Left renal pelvis (tissue), 4 donors: ENCODE data around the gene SLC14A1. TPM values are rescaled to one million over a fixed set of nuclear protein-coding genes. Genes with fewer than 3 reads are reported as not detected.
"Not testable (repeated sequence)": the region's sequence is repeated elsewhere in the genome, so short reads cannot be mapped to it uniquely, and the experiment has no call there.

ENCODE experiments used
- DNase-seq, 4 donors: peaks; one replicate each; pipeline ENCODE4 v3.0.0-alpha.2; 2013; ENCODE audit warnings: low read depth in 4 of 4, low spot score in 3 of 4
- polyA plus RNA-seq, 4 donors: library from polyadenylated mRNA; unstranded; fragments of 120-200 nt; gene quantifications; one replicate each; pipeline ENCODE4 v1.2.1, GENCODE V29; 2013; ENCODE audit not compliant: insufficient read length in 4 of 4

The SLC14A1 gene
- polyA plus RNA-seq, 4 donors = 4.3 to 9.9 (median 4.7) TPM

- no peak for DNase-seq
Measured at GRCh38 chr18:45753286-45753685, 29.3 kb downstream of the SLC14A1 start.

- peak in 3 of 4 donors; percentile 40 to 62 (median 49) for DNase-seq
Measured at GRCh38 chr18:45755934-45756333, 32.0 kb downstream of the SLC14A1 start.

DNA sequence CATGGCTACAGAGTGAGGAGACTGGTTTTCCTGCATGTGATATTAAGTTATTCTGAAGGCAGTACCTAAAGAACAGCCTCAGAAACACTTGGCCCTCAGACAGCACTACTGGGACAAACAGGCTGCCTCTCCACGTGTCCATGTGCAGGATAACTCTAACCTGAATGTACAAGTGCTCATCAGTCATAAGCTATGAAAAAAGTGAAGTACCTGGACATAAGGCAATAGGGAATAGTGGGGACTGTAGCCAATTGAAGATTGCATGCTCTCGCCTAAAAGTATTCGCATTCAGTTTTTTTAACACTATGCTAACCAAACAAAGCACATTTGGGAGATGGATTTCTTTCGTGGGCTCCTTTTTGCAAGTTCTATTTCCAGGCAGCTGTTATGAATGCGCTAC lies 33.0 kb downstream of the SLC14A1 start:
- DNase-seq = no peak

- not testable (repeated sequence) for DNase-seq
Measured at GRCh38 chr18:45757644-45758043, 33.7 kb downstream of the SLC14A1 start.

GRCh38 chr18:45760462-45761036 lies 36.6 kb downstream of the SLC14A1 start:
- DNase-seq = peak in 1 of 4 donors; percentile 48

DNA sequence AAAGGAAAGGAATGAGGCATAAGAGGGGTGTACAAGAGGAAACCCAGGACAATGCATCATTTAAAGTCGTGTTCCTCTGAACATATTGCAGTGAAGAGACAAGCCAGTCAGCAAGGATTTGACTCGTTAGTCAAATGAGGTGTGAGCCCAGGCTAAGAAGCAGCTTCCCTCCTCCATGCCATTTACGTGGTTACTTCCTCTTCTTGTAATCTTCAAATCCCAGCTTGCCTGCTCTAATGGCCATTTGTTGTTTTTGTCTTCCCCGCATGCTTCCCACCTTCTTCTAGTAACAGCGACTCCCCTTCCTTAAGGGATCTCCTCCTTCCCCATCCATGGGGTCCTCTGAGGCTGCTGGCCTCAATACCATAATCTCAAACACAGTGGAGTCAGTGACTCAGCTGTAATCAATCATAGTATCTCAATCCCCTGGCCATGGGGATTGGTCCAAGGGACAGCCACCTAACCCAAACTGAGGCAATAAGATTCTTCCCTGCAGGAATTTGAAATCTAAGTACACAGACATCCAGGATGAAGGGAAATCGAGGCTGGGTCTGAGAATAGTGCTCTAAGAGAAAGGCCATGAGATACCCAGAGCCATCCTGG lies 37.6 kb downstream of the SLC14A1 start:
- DNase-seq = no peak

DNA sequence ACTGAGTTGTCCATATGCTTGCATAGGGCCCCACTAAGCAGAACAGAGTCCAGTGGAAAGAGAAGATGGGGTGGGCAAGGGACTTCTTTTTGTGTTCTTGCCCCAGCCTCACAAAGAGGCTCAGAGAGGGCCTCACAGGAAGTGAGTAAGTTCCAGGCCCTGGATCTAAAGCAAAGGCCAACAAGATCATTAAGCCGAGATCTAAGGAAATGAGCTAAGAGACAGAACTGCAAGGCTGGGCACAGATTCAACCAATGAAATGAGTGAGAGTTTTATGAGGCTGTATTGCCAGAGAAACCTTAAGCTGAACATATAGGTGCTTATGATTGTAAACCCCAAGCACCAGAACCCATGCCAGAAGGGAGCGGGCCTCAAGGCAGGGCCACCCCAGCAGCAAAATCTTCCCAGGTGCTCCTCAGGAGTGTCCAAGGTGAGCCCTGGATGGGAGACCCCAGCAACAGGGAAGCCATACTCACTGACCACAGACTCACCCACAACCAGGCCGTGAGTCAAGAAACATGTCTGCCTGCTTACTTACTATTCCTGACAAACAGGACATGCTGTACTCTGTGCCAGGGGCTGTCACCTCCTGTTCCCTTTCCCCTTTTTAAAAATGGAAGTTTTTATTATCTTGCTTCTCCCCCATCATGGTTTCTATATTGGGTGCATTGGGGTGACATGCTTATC lies 40.2 kb downstream of the SLC14A1 start:
- DNase-seq = no peak

DNA sequence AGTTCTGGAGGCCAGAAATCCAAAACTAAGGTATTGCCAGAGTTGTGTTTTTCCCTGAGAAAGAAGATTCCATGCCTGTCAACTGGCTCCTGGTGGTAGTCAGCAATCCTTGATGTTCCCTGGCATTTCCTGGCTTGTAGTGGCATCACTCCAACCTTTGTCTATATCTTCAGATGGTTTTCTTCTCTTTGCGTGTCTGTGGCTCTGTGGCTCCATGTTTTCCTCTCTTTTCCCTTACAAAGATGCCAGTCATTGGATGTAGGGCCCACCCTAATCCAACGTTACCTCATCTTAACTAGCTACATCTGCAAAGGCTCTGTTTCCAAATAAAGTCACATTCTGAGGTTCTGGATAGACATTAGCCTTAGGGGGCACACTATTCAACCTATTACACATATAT lies 41.8 kb downstream of the SLC14A1 start:
- no peak for DNase-seq

DNA sequence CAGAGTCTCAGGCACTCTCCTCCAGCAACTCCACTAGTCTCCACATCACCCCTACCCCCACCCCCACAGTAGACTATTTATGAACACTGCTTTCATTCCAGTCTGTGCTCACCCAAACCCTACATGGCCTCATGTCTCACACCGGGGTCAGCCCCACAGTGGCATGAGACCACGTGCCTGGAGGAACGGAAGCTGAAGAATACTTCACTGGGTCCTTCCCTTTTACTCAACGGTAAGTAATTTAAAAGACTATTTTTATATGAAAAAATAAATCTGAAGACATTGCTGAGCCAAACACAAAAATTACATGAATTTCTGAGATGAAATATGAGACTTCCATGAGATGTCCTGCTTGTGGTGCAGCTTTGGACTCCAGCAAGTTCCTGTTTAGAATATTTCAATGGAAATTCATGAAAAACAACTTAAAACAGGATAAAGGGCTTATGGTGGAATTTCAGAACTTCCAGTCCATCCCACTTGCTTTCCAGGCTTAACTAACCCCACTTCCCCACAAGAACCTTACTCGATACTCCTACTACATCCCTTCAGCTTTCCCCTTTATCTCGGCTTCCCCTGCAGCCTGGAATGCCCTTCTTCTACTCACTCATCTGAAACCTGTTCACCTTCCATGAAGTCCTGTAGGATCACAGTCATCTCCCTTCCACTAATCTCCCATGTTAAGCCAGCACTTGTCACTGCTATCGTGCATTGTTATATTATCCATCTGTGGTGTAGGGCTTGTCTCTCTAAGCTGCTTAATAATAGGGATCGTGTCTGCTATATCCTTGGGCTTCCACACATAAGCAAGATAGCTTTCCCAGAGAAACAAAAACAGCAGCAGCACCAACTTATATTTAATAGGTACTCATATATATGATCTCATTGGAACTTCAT lies 47.9 kb downstream of the SLC14A1 start:
- no peak for DNase-seq

DNA sequence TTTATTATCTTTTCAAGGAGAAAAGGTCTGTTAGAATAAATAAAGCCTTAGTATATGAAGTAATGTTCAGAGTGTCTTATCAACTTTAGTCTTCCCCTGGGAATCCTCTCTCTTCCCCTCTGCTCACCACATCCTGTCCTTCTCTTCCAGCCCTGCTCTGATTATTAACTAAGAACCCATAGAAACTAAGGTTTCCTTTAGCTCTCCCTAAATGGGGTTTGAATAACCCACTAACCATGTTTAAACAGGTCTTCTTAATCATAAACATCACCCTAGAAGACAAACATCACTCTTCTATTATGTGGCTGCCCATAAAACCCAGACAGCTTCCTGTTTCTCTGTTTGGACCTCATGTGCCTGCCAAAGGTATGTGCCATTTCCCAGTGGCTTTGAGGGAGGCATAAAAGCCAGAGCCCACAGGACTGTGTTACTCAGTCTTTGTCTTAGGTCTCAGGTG lies 50.1 kb downstream of the SLC14A1 start:
- no peak for DNase-seq

- DNase-seq = peak; percentile 61 to 77 (median 70)
Measured at GRCh38 chr18:45775241-45775676, 51.3 kb downstream of the SLC14A1 start.

GRCh38 chr18:45775743-45776142 lies 51.8 kb downstream of the SLC14A1 start:
- no peak for DNase-seq

GRCh38 chr18:45777393-45777792 lies 53.4 kb downstream of the SLC14A1 start:
- DNase-seq = no peak

DNA sequence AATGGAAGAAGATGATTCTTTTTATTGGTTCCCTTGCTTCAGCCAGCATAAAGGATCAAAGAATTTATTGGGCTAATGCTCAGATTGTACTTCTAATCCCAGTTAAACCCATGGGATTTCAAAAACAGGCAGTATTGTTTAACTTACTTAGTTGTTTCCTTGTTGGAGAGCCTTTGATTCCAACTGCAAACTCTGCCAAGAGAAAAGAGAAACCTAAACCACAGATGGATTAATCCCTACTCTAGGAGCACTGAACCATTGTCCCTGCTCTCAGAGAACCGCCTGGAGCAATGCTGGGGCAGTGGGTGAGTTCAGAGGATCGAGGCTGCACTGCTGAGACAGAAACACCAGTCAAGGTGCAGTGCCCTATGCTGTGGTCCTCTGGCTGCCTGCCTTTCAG lies 56.6 kb downstream of the SLC14A1 start:
- DNase-seq = no peak

- DNase-seq = no peak
Measured at GRCh38 chr18:45782662-45783061, 58.7 kb downstream of the SLC14A1 start.

GRCh38 chr18:45783097-45784075 lies 59.4 kb downstream of the SLC14A1 start:
- DNase-seq = no peak

DNA sequence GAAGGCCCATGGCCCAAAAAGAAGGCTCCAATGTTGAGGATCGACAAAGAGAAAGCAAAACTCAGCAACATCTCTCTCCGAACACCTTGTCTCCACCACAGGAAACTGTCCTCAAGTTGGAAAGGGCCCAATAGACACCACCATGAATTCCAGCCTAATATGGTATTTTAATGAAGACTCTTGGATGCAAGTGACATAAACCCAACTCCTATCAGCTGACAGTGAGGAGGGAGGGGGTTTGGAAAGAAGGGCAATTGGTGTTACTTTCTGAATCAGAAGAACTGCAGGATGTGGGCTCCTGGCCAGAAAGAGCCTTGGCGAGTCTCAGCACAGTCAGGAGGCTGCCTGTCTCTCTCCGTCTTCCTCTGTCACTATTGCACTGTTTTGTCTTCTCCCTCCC lies 61.2 kb downstream of the SLC14A1 start:
- DNase-seq = no peak

DNA sequence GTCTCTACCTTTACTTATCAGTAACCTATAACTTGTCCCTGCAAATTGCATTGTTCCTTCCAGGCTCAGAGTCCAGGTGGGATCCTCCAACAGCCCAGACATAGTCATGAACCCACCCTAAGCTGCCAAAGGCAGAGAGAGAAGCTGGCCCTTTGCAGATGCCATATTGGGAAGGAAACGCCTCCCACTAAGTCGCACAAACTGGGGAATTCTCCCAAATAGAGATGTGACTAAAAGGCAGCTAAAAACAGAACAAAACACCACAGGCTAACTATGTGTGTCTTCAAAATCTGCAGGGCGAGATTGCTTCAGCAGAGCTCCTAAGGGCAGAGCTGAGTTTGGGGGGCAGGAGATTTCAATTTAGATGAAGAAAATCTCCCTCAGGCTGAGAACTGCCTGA lies 63.0 kb downstream of the SLC14A1 start:
- DNase-seq = no peak

GRCh38 chr18:45787346-45787745 lies 63.4 kb downstream of the SLC14A1 start:
- no peak for DNase-seq

DNA sequence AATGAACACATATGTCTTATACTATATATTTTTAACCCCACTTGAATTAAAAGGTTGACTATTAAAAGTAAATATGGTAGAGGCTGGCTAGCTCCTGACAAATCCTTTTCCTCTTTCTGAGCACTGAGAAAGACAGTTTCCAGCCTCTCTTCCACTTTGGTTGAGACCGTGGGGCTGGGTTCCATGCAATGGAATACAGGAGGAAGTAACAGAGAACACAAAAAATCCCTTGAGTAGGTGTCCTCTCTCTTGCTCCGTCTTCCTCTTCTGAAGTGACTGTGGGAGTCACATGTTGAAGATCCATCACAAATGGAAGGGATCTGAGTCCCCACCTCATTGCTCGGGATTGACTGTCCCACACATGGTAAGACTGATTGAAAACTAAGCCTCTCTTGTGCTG lies 64.9 kb downstream of the SLC14A1 start:
- DNase-seq = no peak
